Right lobe of liver (tissue), 6 donors: ENCODE measurements around the gene AP1B1. TPM values are rescaled to one million over a fixed set of nuclear protein-coding genes. Genes with fewer than 3 reads are reported as not detected.

ENCODE experiments used
- ATAC-seq, 4 donors: fragments of 200-7000 bp; cut with Tn5 transposase; one replicate each; pipeline ENCODE4 v1.9.1; 2020; ENCODE audit warnings: mild to moderate bottlenecking in 4 of 4, moderate library complexity in 4 of 4
- DNase-seq, 3 donors: peaks; one replicate each; pipeline ENCODE4 v3.0.0-alpha.2; 2020
- H3K27ac ChIP-seq, 3 donors: fragments of 200-600 bp; one replicate each; pipeline ENCODE4 v1.8.0; 2022
- H3K27me3 ChIP-seq, 2 donors: fragments of 200-600 bp; one replicate each; pipeline ENCODE4 v1.8.0; 2022
- H3K36me3 ChIP-seq, 4 donors: fragments of 200-600 bp; sonication (generic) in 1 of 4; one replicate each; pipeline versions ENCODE4 v1.5.1 to v1.8.0; 2017 to 2022; ENCODE audit warnings: control low read depth in 1 of 4
- H3K4me1 ChIP-seq, 4 donors: fragments of 200-600 bp; sonication (generic) in 1 of 4; one replicate each; pipeline versions ENCODE4 v1.5.1 to v1.8.0; 2017 to 2022; ENCODE audit warnings: control low read depth in 1 of 4
- H3K4me3 ChIP-seq, 3 donors: fragments of 200-600 bp; one replicate each; pipeline ENCODE4 v1.8.0; 2022
- H3K9me3 ChIP-seq, 4 donors: fragments of 200-600 bp; sonication (generic) in 1 of 4; one replicate each; pipeline versions ENCODE4 v1.5.1 to v1.8.0; 2017 to 2022; ENCODE audit warnings: control low read depth in 1 of 4
- CTCF ChIP-seq, 4 donors: fragments of 200-600 bp in 3 of 4; fragments of 450-650 bp in 1 of 4; IDR thresholded peaks; one replicate each; pipeline versions ENCODE4 v1.5.1 to v1.8.0; 2016 to 2022; ENCODE audit warnings: antibody characterized with exemption in 4 of 4, mild to moderate bottlenecking in 2 of 4
- POLR2A ChIP-seq: fragments of 450-650 bp; IDR thresholded peaks from one replicate; pipeline ENCODE4 v1.6.1; 2017; ENCODE audit warnings: antibody characterized with exemption, mild to moderate bottlenecking
- WGBS: methylation state at CpG from one replicate; pipeline ENCODE4 v1.1.6; 2018; ENCODE audit warnings: low coverage, low lambda C conversion rate; ENCODE audit not compliant: insufficient coverage; ENCODE audit errors: missing lambda C conversion rate; 5-methylcytosine and 5-hydroxymethylcytosine counted together
- intact Hi-C, 2 donors: fragments of 100-400 bp; cut with DNase I; formaldehyde crosslinking; loops; one replicate each; pipeline versions ENCODE4 v1.11.2 to v1.14.1; 2022
- total RNA-seq, 6 experiments: library from RNA; depleted of rRNA in 2 of 6; stranded (reverse); fragments of >200 nt in 2 of 6; fragmentation: NEBNext Ultra II Directional in 3 of 6; extraction: Animal tissue kit (Norgen Biotek cat#: 25700) in 3 of 6; gene quantifications; one replicate each; pipeline versions ENCODE4 v1.1.0 to v1.2.4, GENCODE V29; 2016 to 2023
- donor health status: DM: no; HTN: yes; CAD: no.
- donor health status: DM: no; HTN: no; CAD: no.
- donor health status: DM: no; HTN: no; CAD: no.
- donor health status: DM: no; HTN: yes; CAD: no.
- donor health status: DM: no; HTN: yes; CAD: no.

AP1B1 gene
- total RNA-seq, 6 experiments from 2014 or later, result 35.7 to 63.2 (median 44.4) TPM

- intact Hi-C loops, result loop anchor here in 1 of 2 donors (10.0 kb wide), 1 partner anchor 137 kb away; no protein-coding TSS in a partner anchor
- no peak overlapping the region for H3K4me3 ChIP-seq
- DNase-seq (peak in 1 of 3 donors; percentile 33), ATAC-seq (no peak)
- no peaks in the 10 kb centered on the region for H3K36me3 ChIP-seq
- TF ChIP-seq POLR2A (no peak), CTCF (IDR thresholded peaks at IDR 0.05) (no peak)
- H3K27ac ChIP-seq, result no peak overlapping the region
- H3K4me1 ChIP-seq, result no peaks in the 10 kb centered on the region
- no peaks in the 10 kb centered on the region for H3K27me3 ChIP-seq
- H3K9me3 ChIP-seq, result no peaks in the 10 kb centered on the region
- 100% methylated on average over 1 of the region's 6 CpGs for WGBS
These were observed 9.4 kb upstream of the AP1B1 start for GRCh38 chr22:29397791-29398190.

DNA sequence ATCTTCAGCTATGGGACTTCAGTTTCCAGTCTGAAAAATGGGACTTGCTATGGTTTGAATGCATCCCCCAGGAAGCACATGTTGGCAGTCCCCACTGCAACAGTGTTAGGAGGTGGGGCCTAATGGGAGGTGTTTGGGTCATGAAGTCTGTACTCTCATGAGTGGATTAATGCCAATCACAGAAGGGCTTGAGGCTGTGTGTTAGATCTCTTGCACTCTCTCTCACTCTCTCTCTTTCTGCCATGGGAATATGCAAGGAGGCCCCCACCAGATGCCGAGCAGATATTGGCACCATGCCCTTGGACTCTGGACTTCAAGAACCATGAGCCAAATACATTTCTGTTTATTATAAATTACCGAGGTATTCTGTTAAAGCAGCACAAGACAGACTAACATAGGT is 7.8 kb upstream of the AP1B1 start:
- Histone ChIP-seq H3K4me1 (no peaks in the 10 kb centered on the region), H3K4me3 (no peak overlapping the region), H3K27me3 (no peaks in the 10 kb centered on the region), H3K36me3 (no peaks in the 10 kb centered on the region), H3K27ac (no peak overlapping the region), H3K9me3 (no peaks in the 10 kb centered on the region)
- TF ChIP-seq CTCF (IDR thresholded peaks at IDR 0.05), result no peak
- TF ChIP-seq POLR2A, result no peak
- WGBS, result 35% methylated on average over 2 of the region's 2 CpGs
- intact Hi-C loops, result loop anchor here in 1 of 2 donors (10.0 kb wide), 1 partner anchor 139 kb away; no protein-coding TSS in a partner anchor
- DNase-seq (peak in 1 of 3 donors; percentile 25), ATAC-seq (no peak)

- DNase-seq (peak; percentile 59 to 72 (median 64)), ATAC-seq (peak; percentile 92 to 95 (median 94))
- intact Hi-C loops, result loop anchor here in 1 of 2 donors (5.0 to 10.0 kb wide), 2 partner anchors 140 to 997 kb away; no protein-coding TSS in a partner anchor
- Histone ChIP-seq H3K27me3 (no peaks in the 10 kb centered on the region), H3K27ac (no peak overlapping the region), H3K4me3 (no peak overlapping the region), H3K36me3 (no peaks in the 10 kb centered on the region), H3K4me1 (no peaks in the 10 kb centered on the region), H3K9me3 (no peaks in the 10 kb centered on the region)
- TF ChIP-seq POLR2A (no peak), CTCF (IDR thresholded peaks at IDR 0.05) (peak; percentile 78 to 83 (median 80))
- WGBS, result 0% methylated on average over 10 of the region's 10 CpGs
These were observed 6.7 kb upstream of the AP1B1 start for GRCh38 chr22:29394931-29395581.

DNA sequence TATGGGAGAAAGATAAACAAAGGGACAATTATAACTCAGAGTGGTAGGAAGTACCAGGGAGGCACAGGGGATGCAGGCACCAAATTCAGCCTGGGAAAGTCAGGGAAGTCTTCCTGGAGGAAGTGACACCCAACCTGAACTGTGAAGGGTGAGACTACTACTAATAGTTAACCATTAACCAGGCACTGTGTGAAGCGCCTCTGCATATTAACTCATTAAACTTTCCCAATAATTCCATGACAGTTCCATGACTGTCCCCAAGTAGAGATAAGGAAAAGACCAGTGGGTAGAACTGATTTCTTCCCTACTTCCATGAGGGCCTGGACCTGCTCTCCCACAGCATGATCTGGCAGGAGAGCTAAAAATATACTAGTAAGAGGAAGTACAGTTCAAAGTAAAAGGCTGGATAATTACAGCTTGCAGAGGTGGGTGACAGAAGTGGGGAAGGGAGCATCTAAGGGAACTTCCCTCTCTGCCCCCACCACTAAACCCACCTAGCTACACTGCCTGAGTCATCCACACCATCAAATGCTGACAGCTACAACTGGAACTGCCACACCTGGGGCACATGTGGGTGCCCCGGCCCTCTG is 4.7 kb upstream of the AP1B1 start:
- Histone ChIP-seq H3K27ac (no peak overlapping the region), H3K27me3 (no peaks in the 10 kb centered on the region), H3K9me3 (no peaks in the 10 kb centered on the region), H3K36me3 (no peaks in the 10 kb centered on the region), H3K4me1 (peaks cover 0 to 6% (median 0%) of the 10 kb centered on the region in 4 donors), H3K4me3 (no peak overlapping the region)
- peak in 1 of 4 donors; percentile 21 for ATAC-seq
- TF ChIP-seq CTCF (IDR thresholded peaks at IDR 0.05) (no peak), POLR2A (no peak)
- intact Hi-C loops, result loop anchor here in 1 of 2 donors (5.0 to 10.0 kb wide), 2 partner anchors 142 to 999 kb away; no protein-coding TSS in a partner anchor
- DNase-seq, result peak in 1 of 3 donors; percentile 39
- 40% methylated on average over 1 of the region's 2 CpGs for WGBS
